ENCODE measurements around the gene HNRNPDL.

Gene HNRNPDL

DNA sequence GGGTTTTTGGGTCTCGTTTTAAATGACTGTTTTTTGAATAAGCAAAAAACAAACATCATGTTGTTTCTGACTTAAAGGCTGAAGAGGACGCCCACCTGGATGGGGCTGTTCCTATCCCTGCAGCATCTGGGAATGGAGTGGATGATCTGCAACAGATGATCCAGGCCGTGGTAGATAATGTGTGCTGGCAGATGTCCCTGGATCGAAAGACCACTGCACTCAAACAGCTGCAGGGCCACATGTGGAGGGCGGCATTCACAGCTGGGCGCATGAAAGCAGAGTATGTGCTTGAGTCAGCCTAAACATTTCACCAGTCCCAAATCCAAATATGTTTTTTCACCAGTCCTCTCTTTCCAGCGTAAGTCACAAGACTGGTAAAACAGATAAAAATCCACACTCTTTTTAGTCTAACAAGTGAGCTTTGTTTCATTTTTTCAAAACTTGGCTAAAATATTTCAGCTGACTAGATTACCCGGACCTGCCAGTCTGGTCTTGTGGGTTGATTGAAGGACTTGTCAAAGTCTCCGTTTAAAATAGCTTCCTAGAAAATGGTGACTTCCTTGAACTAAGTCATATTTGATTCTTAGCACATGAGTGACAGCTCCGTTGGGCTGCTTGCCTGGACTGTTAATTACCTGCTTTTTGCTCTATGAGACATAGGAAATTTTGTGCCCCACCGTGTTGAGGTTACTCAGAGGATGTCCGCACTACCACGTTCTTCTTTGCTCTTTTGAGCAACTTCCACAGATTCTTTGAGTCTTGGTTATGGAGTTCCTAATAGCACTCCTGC is 20.9 kb upstream of the HNRNPDL start:
- Histone ChIP-seq H3K27me3 (ENCODE audit: insufficient read depth, low read length) (no peaks in the 10 kb centered on the region), H2AFZ (ENCODE audit: low read length) (no peak overlapping the region), H4K20me1 (ENCODE audit: insufficient read depth, low read length) (no peaks in the 10 kb centered on the region), H3K36me3 (ENCODE audit: insufficient read depth, low read length) (peaks cover 78% of the 10 kb centered on the region), H3K9ac (ENCODE audit: low read length) (no peak overlapping the region), H3K9me2 (ENCODE audit: low read depth, low read length) (no peaks in the 10 kb centered on the region), H3F3A (ENCODE audit: insufficient read depth, low read length) (no peaks in the 10 kb centered on the region; the same call in 1 of the 2 replicates), H3K27ac (ENCODE audit: low read depth, low read length, poor library complexity, severe bottlenecking) (no peak overlapping the region), H3K9me3 (ENCODE audit: low read length) (no peaks in the 10 kb centered on the region), H3K4me2 (ENCODE audit: low read length) (no peak overlapping the region), H3K4me1 (ENCODE audit: insufficient read depth, low read length, severe bottlenecking) (no peaks in the 10 kb centered on the region), H3K79me2 (ENCODE audit: insufficient read depth, low read length) (0 out of 2 replicates have a peak, but pooled peaks cover 2% of the 10 kb centered on the region), H3K4me3 (ENCODE audit: low read depth, low read length, poor library complexity, severe bottlenecking) (no peak overlapping the region)
- TF ChIP-seq EZH2 (IDR thresholded peaks at IDR 0.05; ENCODE audit: borderline replicate concordance, low read length) = no peak
- TF ChIP-seq, protein P1, sequence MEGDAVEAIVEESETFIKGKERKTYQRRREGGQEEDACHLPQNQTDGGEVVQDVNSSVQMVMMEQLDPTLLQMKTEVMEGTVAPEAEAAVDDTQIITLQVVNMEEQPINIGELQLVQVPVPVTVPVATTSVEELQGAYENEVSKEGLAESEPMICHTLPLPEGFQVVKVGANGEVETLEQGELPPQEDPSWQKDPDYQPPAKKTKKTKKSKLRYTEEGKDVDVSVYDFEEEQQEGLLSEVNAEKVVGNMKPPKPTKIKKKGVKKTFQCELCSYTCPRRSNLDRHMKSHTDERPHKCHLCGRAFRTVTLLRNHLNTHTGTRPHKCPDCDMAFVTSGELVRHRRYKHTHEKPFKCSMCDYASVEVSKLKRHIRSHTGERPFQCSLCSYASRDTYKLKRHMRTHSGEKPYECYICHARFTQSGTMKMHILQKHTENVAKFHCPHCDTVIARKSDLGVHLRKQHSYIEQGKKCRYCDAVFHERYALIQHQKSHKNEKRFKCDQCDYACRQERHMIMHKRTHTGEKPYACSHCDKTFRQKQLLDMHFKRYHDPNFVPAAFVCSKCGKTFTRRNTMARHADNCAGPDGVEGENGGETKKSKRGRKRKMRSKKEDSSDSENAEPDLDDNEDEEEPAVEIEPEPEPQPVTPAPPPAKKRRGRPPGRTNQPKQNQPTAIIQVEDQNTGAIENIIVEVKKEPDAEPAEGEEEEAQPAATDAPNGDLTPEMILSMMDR (IDR thresholded peaks at IDR 0.05; ENCODE audit: low read length) = no peak

DNA sequence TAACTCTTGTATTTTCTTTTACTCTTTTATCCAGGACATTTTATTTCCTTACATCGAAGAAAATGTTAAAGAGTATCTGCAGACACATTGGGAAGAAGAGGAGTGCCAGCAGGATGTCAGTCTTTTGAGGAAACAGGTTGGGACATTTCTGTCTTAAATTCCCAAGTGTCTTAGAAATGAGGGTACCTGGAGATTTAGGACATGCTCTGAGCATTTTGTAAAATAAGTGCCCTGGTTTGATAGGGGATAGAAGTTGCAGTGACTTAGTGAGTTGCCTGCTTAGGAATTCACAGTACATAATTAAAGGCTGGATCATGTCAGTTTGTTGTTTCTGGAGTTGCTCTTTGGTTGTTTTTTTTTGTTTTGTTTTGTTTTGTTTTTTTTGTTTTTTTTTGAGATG is 17.6 kb upstream of the HNRNPDL start:
- no peaks in the 10 kb centered on the region for H4K20me1 ChIP-seq (ENCODE audit: insufficient read depth, low read length)
- peaks cover 54% of the 10 kb centered on the region for H3K36me3 ChIP-seq (ENCODE audit: insufficient read depth, low read length)
- H2AFZ ChIP-seq (ENCODE audit: low read length) = no peak overlapping the region
- peaks cover 27% of the 10 kb centered on the region for H3K79me2 ChIP-seq (ENCODE audit: insufficient read depth, low read length)
- no peaks in the 10 kb centered on the region for H3K9me3 ChIP-seq (ENCODE audit: low read length)
- H3K4me3 ChIP-seq (ENCODE audit: low read depth, low read length, poor library complexity, severe bottlenecking) = no peak overlapping the region
- no peak overlapping the region for H3K27ac ChIP-seq (ENCODE audit: low read depth, low read length, poor library complexity, severe bottlenecking)
- TF ChIP-seq EZH2 (IDR thresholded peaks at IDR 0.05; ENCODE audit: borderline replicate concordance, low read length) = no peak
- TF ChIP-seq, protein P1 (IDR thresholded peaks at IDR 0.05; ENCODE audit: low read length) = no peak
- no peak overlapping the region for H3K4me2 ChIP-seq (ENCODE audit: low read length)
- H3K9ac ChIP-seq (ENCODE audit: low read length) = no peak overlapping the region
- H3K27me3 ChIP-seq (ENCODE audit: insufficient read depth, low read length) = no peaks in the 10 kb centered on the region
- no peaks in the 10 kb centered on the region for H3K4me1 ChIP-seq (ENCODE audit: insufficient read depth, low read length, severe bottlenecking)
- no peaks in the 10 kb centered on the region for H3K9me2 ChIP-seq (ENCODE audit: low read depth, low read length)
- H3F3A ChIP-seq (ENCODE audit: insufficient read depth, low read length) = no peaks in the 10 kb centered on the region

DNA sequence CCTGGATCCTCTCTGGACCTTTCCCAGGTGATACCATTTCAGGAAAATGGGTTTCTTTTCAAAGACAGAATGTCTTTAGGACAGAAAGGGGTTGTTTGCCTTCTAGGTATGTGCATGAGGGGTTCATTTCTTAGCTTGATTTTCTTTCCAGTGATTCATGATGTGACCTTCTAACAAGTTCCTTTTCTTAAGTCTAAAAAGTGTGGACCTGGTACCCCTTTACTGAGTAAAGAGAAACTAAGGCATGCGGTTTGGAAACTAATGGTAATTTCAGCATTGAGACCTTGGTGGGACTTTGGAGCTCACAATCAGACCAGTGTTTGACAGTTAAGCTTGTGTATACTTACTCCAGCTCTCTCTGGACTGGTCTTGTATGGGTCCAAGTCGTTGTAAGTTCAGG is 8.8 kb upstream of the HNRNPDL start:
- Histone ChIP-seq H3K79me2 (ENCODE audit: insufficient read depth, low read length) (peaks cover 86% of the 10 kb centered on the region), H3K4me1 (ENCODE audit: insufficient read depth, low read length, severe bottlenecking) (no peaks in the 10 kb centered on the region), H3K9ac (ENCODE audit: low read length) (no peak overlapping the region), H3K27me3 (ENCODE audit: insufficient read depth, low read length) (no peaks in the 10 kb centered on the region), H3K9me3 (ENCODE audit: low read length) (no peaks in the 10 kb centered on the region; the same call in 1 of the 2 replicates), H3K4me3 (ENCODE audit: low read depth, low read length, poor library complexity, severe bottlenecking) (no peak overlapping the region), H3K27ac (ENCODE audit: low read depth, low read length, poor library complexity, severe bottlenecking) (no peak overlapping the region), H3F3A (ENCODE audit: insufficient read depth, low read length) (no peaks in the 10 kb centered on the region), H4K20me1 (ENCODE audit: insufficient read depth, low read length) (no peaks in the 10 kb centered on the region), H2AFZ (ENCODE audit: low read length) (no peak overlapping the region), H3K9me2 (ENCODE audit: low read depth, low read length) (no peaks in the 10 kb centered on the region), H3K36me3 (ENCODE audit: insufficient read depth, low read length) (peaks cover 81% of the 10 kb centered on the region), H3K4me2 (ENCODE audit: low read length) (no peak overlapping the region)
- TF ChIP-seq, protein P1 (IDR thresholded peaks at IDR 0.05; ENCODE audit: low read length) = no peak

Data from OCI-LY1 (cell line).